Transverse colon (tissue), 4 donors: Measurements from ENCODE around the gene COQ8B. TPM values are rescaled to one million over a fixed set of nuclear protein-coding genes. Genes with fewer than 3 reads are reported as not detected.

ENCODE experiments used
- DNase-seq: peaks from one replicate; pipeline ENCODE4 v3.0.0-alpha.2; 2019
- H3K27ac ChIP-seq, 4 donors: fragments of 200-600 bp; sonication (generic); 2 replicates each; pipeline ENCODE4 v1.5.1; 2016 to 2018; ENCODE audit warnings: inconsistent platforms in 4 of 4
- H3K27me3 ChIP-seq: fragments of 200-600 bp; sonication (generic); 2 replicates; pipeline ENCODE4 v1.5.1; 2017; ENCODE audit warnings: inconsistent platforms
- H3K36me3 ChIP-seq, 4 donors: fragments of 200-600 bp; sonication (generic); 2 replicates each; pipeline ENCODE4 v1.5.1; 2017 to 2019; ENCODE audit warnings: inconsistent platforms in 4 of 4
- H3K4me1 ChIP-seq, 4 donors: fragments of 200-600 bp; sonication (generic); 2 replicates each; pipeline ENCODE4 v1.5.1; 2017 to 2020; ENCODE audit warnings: inconsistent platforms in 4 of 4
- H3K4me3 ChIP-seq, 4 donors: fragments of 200-600 bp; sonication (generic); 1 replicate in 1 of 4; 2 replicates in 3 of 4; pipeline versions ENCODE4 v1.5.1 to v1.6.1; 2017 to 2019; ENCODE audit warnings: inconsistent platforms in 4 of 4
- H3K9me3 ChIP-seq, 2 donors: fragments of 200-600 bp; sonication (generic); 2 replicates each; pipeline ENCODE4 v1.5.1; 2017 to 2019; ENCODE audit warnings: inconsistent platforms in 2 of 2
- CTCF ChIP-seq, 5 experiments: fragments of 200-600 bp in 3 of 5; fragments of 450-650 bp in 2 of 5; sonication (generic) in 3 of 5; IDR thresholded peaks; 1 replicate in 2 of 5; 2 replicates in 3 of 5; pipeline ENCODE4 v1.5.1; 2016 to 2017; ENCODE audit warnings: antibody characterized with exemption in 5 of 5, inconsistent platforms in 3 of 5, mild to moderate bottlenecking in 2 of 5, moderate library complexity in 1 of 5
- EP300 ChIP-seq: sonication (generic); formaldehyde crosslinking; IDR thresholded peaks from one replicate; pipeline ENCODE4 v1.6.1; 2017; ENCODE audit warnings: antibody characterized with exemption, low read depth
- POLR2A ChIP-seq: fragments of 450-650 bp; IDR thresholded peaks from one replicate; pipeline ENCODE4 v1.6.1; 2016; ENCODE audit warnings: antibody characterized with exemption, mild to moderate bottlenecking, moderate library complexity
- POLR2AphosphoS5 ChIP-seq, 3 donors: sonication (generic); formaldehyde crosslinking; IDR thresholded peaks; one replicate each; pipeline ENCODE4 v1.6.1; 2016; ENCODE audit warnings: antibody characterized with exemption in 3 of 3
- WGBS, 2 donors: methylation state at CpG; one replicate each; pipeline ENCODE4 v1.1.5; 2018; ENCODE audit warnings: low coverage in 1 of 2; 5-methylcytosine and 5-hydroxymethylcytosine counted together
- in situ Hi-C, 4 donors: fragments of 200-750 bp; cut with MboI; loops; one replicate each; pipeline versions ENCODE4 v1.15.0 to v1.15.1; 2017; ENCODE audit warnings: low sequenced_read_pairs in 3 of 4, low pct_ligation_motif_present in 1 of 4, low pct_unique_long_range_greater_than_20kb in 1 of 4
- intact Hi-C: fragments of 100-400 bp; cut with DNase I; formaldehyde crosslinking; loops from one replicate; pipeline ENCODE4 v1.15.1; 2023; ENCODE audit warnings: low total_unique reads
- total RNA-seq, 4 donors: library from RNA; depleted of rRNA; stranded (reverse); fragments of >200 nt; gene quantifications; one replicate each; pipeline ENCODE4 v1.1.0, GENCODE V29; 2016

Gene COQ8B
- total RNA-seq, 4 donors from 2014 or later = 15.3 to 41.2 (median 36.5) TPM

GRCh38 chr19:40755791-40756190 lies 39.1 kb upstream of the COQ8B start:
- intact Hi-C loops = no loop called here
- no peaks in the 10 kb centered on the region for H3K27me3 ChIP-seq
- in situ Hi-C loops = no loop called here
- no peak overlapping the region for H3K27ac ChIP-seq
- H3K4me3 ChIP-seq = no peak overlapping the region
- no peak for DNase-seq
- WGBS, 2 donors = 92% methylated on average over 8 of the region's 8 CpGs; no CpG with 5 or more reads in 1 of the 2 donors
- H3K36me3 ChIP-seq = peaks cover 0 to 35% (median 17%) of the 10 kb centered on the region in 4 donors
- H3K4me1 ChIP-seq = peaks cover 17 to 48% (median 40%) of the 10 kb centered on the region in 4 donors
- no peaks in the 10 kb centered on the region for H3K9me3 ChIP-seq
- TF ChIP-seq POLR2AphosphoS5 (IDR thresholded peaks at IDR 0.05) = no peak
- no peak for TF ChIP-seq EP300
- TF ChIP-seq CTCF (IDR thresholded peaks at IDR 0.05) = no peak
- no peak for TF ChIP-seq POLR2A

GRCh38 chr19:40755248-40755624 lies 38.5 kb upstream of the COQ8B start:
- peaks cover 0 to 29% (median 14%) of the 10 kb centered on the region in 4 donors for H3K36me3 ChIP-seq
- WGBS, 2 donors = 68% methylated on average over 3 of the region's 3 CpGs; no CpG with 5 or more reads in 1 of the 2 donors
- H3K27ac ChIP-seq = peak overlapping the region; percentile 78 to 90 (median 86)
- TF ChIP-seq EP300 = no peak
- no peak for TF ChIP-seq CTCF (IDR thresholded peaks at IDR 0.05)
- no peak for TF ChIP-seq POLR2AphosphoS5 (IDR thresholded peaks at IDR 0.05)
- no peak for TF ChIP-seq POLR2A
- in situ Hi-C loops (no loop called here), intact Hi-C loops (no loop called here)
- H3K4me3 ChIP-seq = peak overlapping the region in 1 of 4 donors; percentile 33
- no peaks in the 10 kb centered on the region for H3K9me3 ChIP-seq
- H3K27me3 ChIP-seq = no peaks in the 10 kb centered on the region
- peaks cover 17 to 48% (median 40%) of the 10 kb centered on the region in 4 donors for H3K4me1 ChIP-seq
- no peak for DNase-seq

- intact Hi-C loops = no loop called here
These were observed 38.0 kb upstream of the COQ8B start for GRCh38 chr19:40754611-40755247.

More at GRCh38 chr19:40754611-40755247, 38.0 kb upstream of the COQ8B start:
- Histone ChIP-seq H3K9me3 (no peaks in the 10 kb centered on the region), H3K4me1 (peaks cover 19 to 52% (median 45%) of the 10 kb centered on the region in 4 donors), H3K27ac (peak overlapping the region; percentile 78 to 90 (median 86)), H3K36me3 (peaks cover 0 to 24% (median 12%) of the 10 kb centered on the region in 4 donors), H3K4me3 (peak overlapping the region in 2 of 4 donors; percentile 9 to 33), H3K27me3 (no peaks in the 10 kb centered on the region)
- 44% methylated on average over 8 to 9 of the region's 9 CpGs for WGBS, 2 donors
- DNase-seq = peak; percentile 77
- in situ Hi-C loops = loop anchor here in 1 of 4 donors (5.0 kb wide), 1 partner anchor 37 kb away; the partner anchor contains the start of genes COQ8B and ITPKC
- TF ChIP-seq EP300 (no peak), POLR2A (no peak), POLR2AphosphoS5 (IDR thresholded peaks at IDR 0.05) (peak in 1 of 3 donors; percentile 48), CTCF (IDR thresholded peaks at IDR 0.05) (peak in 1 of 5 experiments; percentile 26)
